HL-60 (cell line): ENCODE data around the gene COL11A1.
"Not testable (repeated sequence)": the region's sequence is repeated elsewhere in the genome, so short reads cannot be mapped to it uniquely, and the experiment has no call there.

Experiments used
- DNase-seq, 2 experiments: peaks; one replicate each; pipeline ENCODE4 v3.0.0-alpha.2; 2010 to 2020; ENCODE audit warnings: low read depth in 1 of 2, low spot score in 1 of 2
- H3K27ac ChIP-seq: fragments of 250-450 bp; sonication (Bioruptor Pico); replicated peaks from 2 replicates; pipeline ENCODE4 v1.5.1; 2020; ENCODE audit warnings: mild to moderate bottlenecking, moderate library complexity
- H3K27me3 ChIP-seq: fragments of 250-450 bp; sonication (Bioruptor Pico); 2 replicates; pipeline ENCODE4 v1.5.1; 2021; ENCODE audit warnings: mild to moderate bottlenecking, moderate library complexity; ENCODE audit not compliant: insufficient read depth, poor library complexity, severe bottlenecking
- H3K4me3 ChIP-seq: replicated peaks from 2 replicates; pipeline ENCODE4 v1.5.1; 2011; ENCODE audit warnings: mild to moderate bottlenecking, control low read depth, low read length; ENCODE audit not compliant: insufficient read depth
- GABPA ChIP-seq: IDR thresholded peaks from 2 replicates; pipeline ENCODE4 v1.6.1; 2012; ENCODE audit warnings: low read depth
- POLR2AphosphoS5 ChIP-seq: IDR thresholded peaks from 2 replicates; pipeline ENCODE4 v1.6.1; 2012; ENCODE audit warnings: low read depth
- REST ChIP-seq: IDR thresholded peaks from 2 replicates; pipeline ENCODE4 v1.6.1; 2012; ENCODE audit warnings: low read depth; ENCODE audit not compliant: insufficient replicate concordance
- SPI1 ChIP-seq: IDR thresholded peaks from 2 replicates; pipeline ENCODE4 v1.6.1; 2012; ENCODE audit warnings: low read depth, mild to moderate bottlenecking, borderline replicate concordance
- TF ChIP-seq, protein P1 (sequence below): IDR thresholded peaks from one replicate; pipeline ENCODE4 v1.5.1; 2011; ENCODE audit warnings: low read length, control low read depth, inconsistent platforms; ENCODE audit not compliant: insufficient read depth

The COL11A1 gene

DNA sequence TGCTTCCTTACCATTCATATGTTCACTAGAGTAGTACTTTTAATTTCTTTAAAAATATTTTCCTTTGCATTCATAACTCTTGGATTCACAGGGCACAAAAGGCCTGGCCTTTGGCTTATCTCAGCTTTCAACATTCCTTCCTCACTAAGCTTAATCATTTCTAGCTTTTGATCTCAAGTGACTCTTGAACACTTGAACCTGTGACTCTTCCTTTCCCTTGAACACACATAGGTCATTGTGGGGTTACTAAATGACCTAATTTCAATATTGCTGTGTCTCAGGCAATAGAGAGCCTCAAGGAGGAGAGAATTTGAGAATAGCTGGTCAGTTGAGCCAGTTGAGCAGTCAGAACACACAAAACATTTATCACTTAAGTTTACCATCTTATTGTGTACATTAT is 49.9 kb downstream of the COL11A1 start:
- no peak for DNase-seq
- Histone ChIP-seq H3K27me3 (no peaks in the 10 kb centered on the region), H3K4me3 (no peak overlapping the region), H3K27ac (no peak overlapping the region)
- TF ChIP-seq, protein P1, sequence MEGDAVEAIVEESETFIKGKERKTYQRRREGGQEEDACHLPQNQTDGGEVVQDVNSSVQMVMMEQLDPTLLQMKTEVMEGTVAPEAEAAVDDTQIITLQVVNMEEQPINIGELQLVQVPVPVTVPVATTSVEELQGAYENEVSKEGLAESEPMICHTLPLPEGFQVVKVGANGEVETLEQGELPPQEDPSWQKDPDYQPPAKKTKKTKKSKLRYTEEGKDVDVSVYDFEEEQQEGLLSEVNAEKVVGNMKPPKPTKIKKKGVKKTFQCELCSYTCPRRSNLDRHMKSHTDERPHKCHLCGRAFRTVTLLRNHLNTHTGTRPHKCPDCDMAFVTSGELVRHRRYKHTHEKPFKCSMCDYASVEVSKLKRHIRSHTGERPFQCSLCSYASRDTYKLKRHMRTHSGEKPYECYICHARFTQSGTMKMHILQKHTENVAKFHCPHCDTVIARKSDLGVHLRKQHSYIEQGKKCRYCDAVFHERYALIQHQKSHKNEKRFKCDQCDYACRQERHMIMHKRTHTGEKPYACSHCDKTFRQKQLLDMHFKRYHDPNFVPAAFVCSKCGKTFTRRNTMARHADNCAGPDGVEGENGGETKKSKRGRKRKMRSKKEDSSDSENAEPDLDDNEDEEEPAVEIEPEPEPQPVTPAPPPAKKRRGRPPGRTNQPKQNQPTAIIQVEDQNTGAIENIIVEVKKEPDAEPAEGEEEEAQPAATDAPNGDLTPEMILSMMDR, result no peak
- TF ChIP-seq POLR2AphosphoS5 (no peak), SPI1 (no peak), GABPA (no peak), REST (no peak)

GRCh38 chr1:103056423-103056822 is 51.9 kb downstream of the COL11A1 start:
- H3K27ac ChIP-seq, result no peak overlapping the region
- no peak for TF ChIP-seq POLR2AphosphoS5
- TF ChIP-seq, protein P1, result no peak
- no peak for TF ChIP-seq SPI1
- TF ChIP-seq GABPA, result no peak
- no peak for TF ChIP-seq REST
- no peak overlapping the region for H3K4me3 ChIP-seq
- no peaks in the 10 kb centered on the region for H3K27me3 ChIP-seq
- DNase-seq, result no peak

GRCh38 chr1:103028110-103028509 is 80.2 kb downstream of the COL11A1 start:
- H3K27ac ChIP-seq, H3K4me3 ChIP-seq, H3K27me3 ChIP-seq, DNase-seq: not testable (repeated sequence)

GRCh38 chr1:103025858-103026409 is 82.4 kb downstream of the COL11A1 start:
- Histone ChIP-seq H3K27me3 (no peaks in the 10 kb centered on the region), H3K4me3 (no peak overlapping the region), H3K27ac (no peak overlapping the region)
- no peak for DNase-seq
- TF ChIP-seq, protein P1, result no peak
- TF ChIP-seq POLR2AphosphoS5, result no peak
- no peak for TF ChIP-seq REST
- TF ChIP-seq SPI1, result no peak
- no peak for TF ChIP-seq GABPA
